H7 (cell line): ENCODE measurements around the gene ADAM33. TPM values are rescaled to one million over a fixed set of nuclear protein-coding genes. Genes with fewer than 3 reads are reported as not detected.

Experiments used
- DNase-seq: peaks from one replicate; pipeline ENCODE4 v3.0.0; 2012
- H3K27me3 ChIP-seq: 2 replicates; pipeline ENCODE4 v1.6.0; 2011; ENCODE audit warnings: mild to moderate bottlenecking, low read length; ENCODE audit not compliant: control insufficient read depth, insufficient read depth
- H3K36me3 ChIP-seq: replicated peaks from 2 replicates; pipeline ENCODE4 v1.5.1; 2011; ENCODE audit warnings: low read length; ENCODE audit not compliant: control insufficient read depth, insufficient read depth
- H3K4me3 ChIP-seq: 2 replicates; pipeline ENCODE4 v1.5.1; 2011; ENCODE audit warnings: low read depth, mild to moderate bottlenecking, control low read depth, low read length, moderate library complexity; ENCODE audit not compliant: insufficient read depth
- total RNA-seq: library from RNA; depleted of rRNA; stranded (reverse); fragments of >200 nt; shearing (Covaris generic); gene quantifications from 2 replicates; pipeline ENCODE4 v1.2.3, GENCODE V29; 2014

The ADAM33 gene
- total RNA-seq, 1 experiment from 2014 or later: 3.3 TPM

- no peaks in the 10 kb centered on the region for H3K27me3 ChIP-seq
- no peaks in the 10 kb centered on the region for H3K36me3 ChIP-seq
- H3K4me3 ChIP-seq: no peak overlapping the region
- peak; percentile 23 for DNase-seq
These were observed 19.5 kb upstream of the ADAM33 start for GRCh38 chr20:3701061-3701998.

GRCh38 chr20:3699037-3699436 is 17.2 kb upstream of the ADAM33 start:
- Histone ChIP-seq H3K4me3 (no peak overlapping the region), H3K27me3 (no peaks in the 10 kb centered on the region), H3K36me3 (no peaks in the 10 kb centered on the region)
- DNase-seq: peak; percentile 55

GRCh38 chr20:3698591-3699001 is 16.8 kb upstream of the ADAM33 start:
- no peak for DNase-seq
- Histone ChIP-seq H3K4me3 (no peak overlapping the region), H3K27me3 (no peaks in the 10 kb centered on the region), H3K36me3 (no peaks in the 10 kb centered on the region)

- peak; percentile 47 for DNase-seq
- Histone ChIP-seq H3K27me3 (no peaks in the 10 kb centered on the region), H3K36me3 (no peaks in the 10 kb centered on the region), H3K4me3 (no peak overlapping the region)
These were observed 15.9 kb upstream of the ADAM33 start for GRCh38 chr20:3697588-3698305.

GRCh38 chr20:3696745-3697587 is 15.2 kb upstream of the ADAM33 start:
- Histone ChIP-seq H3K27me3 (no peaks in the 10 kb centered on the region), H3K36me3 (no peaks in the 10 kb centered on the region), H3K4me3 (no peak overlapping the region)
- DNase-seq: peak; percentile 51

GRCh38 chr20:3696200-3696599 is 14.4 kb upstream of the ADAM33 start:
- peak; percentile 75 for DNase-seq
- H3K27me3 ChIP-seq: no peaks in the 10 kb centered on the region

GRCh38 chr20:3694864-3695263 is 13.1 kb upstream of the ADAM33 start:
- DNase-seq: no peak
- Histone ChIP-seq H3K4me3 (no peak overlapping the region), H3K27me3 (no peaks in the 10 kb centered on the region), H3K36me3 (no peaks in the 10 kb centered on the region)

More at GRCh38 chr20:3696200-3696599, 14.4 kb upstream of the ADAM33 start:
- H3K36me3 ChIP-seq: no peaks in the 10 kb centered on the region
- no peak overlapping the region for H3K4me3 ChIP-seq

GRCh38 chr20:3693376-3693775 is 11.6 kb upstream of the ADAM33 start:
- Histone ChIP-seq H3K4me3 (no peak overlapping the region), H3K36me3 (no peaks in the 10 kb centered on the region), H3K27me3 (no peaks in the 10 kb centered on the region)
- DNase-seq: no peak

GRCh38 chr20:3692706-3693294 is 11.0 kb upstream of the ADAM33 start:
- Histone ChIP-seq H3K36me3 (no peaks in the 10 kb centered on the region), H3K4me3 (no peak overlapping the region), H3K27me3 (no peaks in the 10 kb centered on the region)
- DNase-seq: peak; percentile 53

- no peak for DNase-seq
- Histone ChIP-seq H3K4me3 (no peak overlapping the region), H3K27me3 (no peaks in the 10 kb centered on the region), H3K36me3 (no peaks in the 10 kb centered on the region)
These were observed 10.1 kb upstream of the ADAM33 start for GRCh38 chr20:3691897-3692296.

GRCh38 chr20:3691306-3691705 is 9.5 kb upstream of the ADAM33 start:
- Histone ChIP-seq H3K27me3 (no peaks in the 10 kb centered on the region), H3K36me3 (no peaks in the 10 kb centered on the region), H3K4me3 (no peak overlapping the region)
- DNase-seq: no peak

- H3K4me3 ChIP-seq: no peak overlapping the region
- H3K36me3 ChIP-seq: no peaks in the 10 kb centered on the region
- H3K27me3 ChIP-seq: no peaks in the 10 kb centered on the region; the same call in 1 of the 2 replicates
- no peak for DNase-seq
These were observed 8.6 kb upstream of the ADAM33 start for GRCh38 chr20:3690413-3690812.

GRCh38 chr20:3689978-3690377 is 8.2 kb upstream of the ADAM33 start:
- peaks cover 1% of the 10 kb centered on the region; the same call in 1 of the 2 replicates for H3K27me3 ChIP-seq
- no peak overlapping the region for H3K4me3 ChIP-seq
- no peak for DNase-seq
- no peaks in the 10 kb centered on the region for H3K36me3 ChIP-seq

- no peak overlapping the region for H3K4me3 ChIP-seq
- H3K27me3 ChIP-seq: peaks cover 1% of the 10 kb centered on the region; the same call in 1 of the 2 replicates
- peak; percentile 80 for DNase-seq
- H3K36me3 ChIP-seq: no peaks in the 10 kb centered on the region
These were observed 5.8 kb upstream of the ADAM33 start for GRCh38 chr20:3687655-3688054.
